Breast epithelium (tissue), 3 donors: ENCODE measurements around the gene C16orf86.

Experiments
- POLR2AphosphoS5 ChIP-seq, 3 donors: sonication (generic); formaldehyde crosslinking; IDR thresholded peaks; one replicate each; pipeline ENCODE4 v1.6.1; 2017; ENCODE audit warnings: antibody characterized with exemption in 3 of 3
- TF ChIP-seq, protein P1 (sequence below), 3 donors: fragments of 450-650 bp; IDR thresholded peaks; one replicate each; pipeline ENCODE4 v1.5.1; 2016 to 2017; ENCODE audit warnings: antibody characterized with exemption in 3 of 3, mild to moderate bottlenecking in 3 of 3, moderate library complexity in 3 of 3

DNA sequence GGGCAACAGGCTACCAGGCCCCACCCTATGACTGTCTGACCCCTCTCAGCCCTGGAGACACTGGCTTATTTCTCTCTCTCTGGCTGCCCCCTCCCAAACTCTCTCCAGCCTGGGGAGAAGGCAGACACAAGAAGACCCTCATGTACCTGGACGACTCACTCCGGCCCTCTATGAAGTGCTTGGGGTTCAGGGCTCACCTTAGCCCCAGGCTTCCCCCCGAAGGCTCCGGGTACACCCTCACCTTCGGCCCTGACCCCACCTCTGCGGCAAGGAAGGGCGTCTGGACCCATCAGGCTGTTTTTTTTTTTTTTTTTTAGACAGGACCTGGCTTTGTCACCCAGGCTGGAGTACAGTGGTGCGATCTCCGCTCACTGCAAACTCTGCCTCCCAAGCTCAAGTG is 22.6 kb upstream of the C16orf86 start:
- TF ChIP-seq POLR2AphosphoS5 (IDR thresholded peaks at IDR 0.05): no peak
- TF ChIP-seq, protein P1, sequence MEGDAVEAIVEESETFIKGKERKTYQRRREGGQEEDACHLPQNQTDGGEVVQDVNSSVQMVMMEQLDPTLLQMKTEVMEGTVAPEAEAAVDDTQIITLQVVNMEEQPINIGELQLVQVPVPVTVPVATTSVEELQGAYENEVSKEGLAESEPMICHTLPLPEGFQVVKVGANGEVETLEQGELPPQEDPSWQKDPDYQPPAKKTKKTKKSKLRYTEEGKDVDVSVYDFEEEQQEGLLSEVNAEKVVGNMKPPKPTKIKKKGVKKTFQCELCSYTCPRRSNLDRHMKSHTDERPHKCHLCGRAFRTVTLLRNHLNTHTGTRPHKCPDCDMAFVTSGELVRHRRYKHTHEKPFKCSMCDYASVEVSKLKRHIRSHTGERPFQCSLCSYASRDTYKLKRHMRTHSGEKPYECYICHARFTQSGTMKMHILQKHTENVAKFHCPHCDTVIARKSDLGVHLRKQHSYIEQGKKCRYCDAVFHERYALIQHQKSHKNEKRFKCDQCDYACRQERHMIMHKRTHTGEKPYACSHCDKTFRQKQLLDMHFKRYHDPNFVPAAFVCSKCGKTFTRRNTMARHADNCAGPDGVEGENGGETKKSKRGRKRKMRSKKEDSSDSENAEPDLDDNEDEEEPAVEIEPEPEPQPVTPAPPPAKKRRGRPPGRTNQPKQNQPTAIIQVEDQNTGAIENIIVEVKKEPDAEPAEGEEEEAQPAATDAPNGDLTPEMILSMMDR (IDR thresholded peaks at IDR 0.05): no peak
